Neural progenitor cell (in vitro differentiated cells): ENCODE results near the gene SPTBN4. TPM values are rescaled to one million over a fixed set of nuclear protein-coding genes. Genes with fewer than 3 reads are reported as not detected.

Source experiments
- DNase-seq: peaks from one replicate; pipeline ENCODE4 v3.0.0-alpha.2; 2016; ENCODE audit warnings: low spot score
- H2AFZ ChIP-seq: fragments of 200-600 bp; sonication (generic); replicated peaks from 2 replicates; pipeline ENCODE4 v1.6.1; 2016; ENCODE audit warnings: antibody characterized with exemption
- H3F3A ChIP-seq: fragments of 200-600 bp; sonication (generic); 2 replicates; pipeline ENCODE4 v1.6.1; 2016; ENCODE audit warnings: antibody characterized with exemption, low read depth
- H3K27ac ChIP-seq: fragments of 200-600 bp; sonication (generic); 2 replicates; pipeline ENCODE4 v1.5.1; 2016; ENCODE audit warnings: mild to moderate bottlenecking
- H3K27me3 ChIP-seq: fragments of 200-600 bp; sonication (generic); 2 replicates; pipeline ENCODE4 v1.6.1; 2016; ENCODE audit warnings: mild to moderate bottlenecking, moderate library complexity
- H3K36me3 ChIP-seq: fragments of 200-600 bp; sonication (generic); 2 replicates; pipeline ENCODE4 v1.5.1; 2016
- H3K4me1 ChIP-seq: fragments of 200-600 bp; sonication (generic); 2 replicates; pipeline ENCODE4 v1.6.1; 2016; ENCODE audit warnings: mixed run types
- H3K4me2 ChIP-seq: fragments of 200-600 bp; sonication (generic); 2 replicates; pipeline ENCODE4 v1.6.1; 2016
- H3K4me3 ChIP-seq: fragments of 200-600 bp; sonication (generic); 2 replicates; pipeline ENCODE4 v1.5.1; 2016
- H3K79me2 ChIP-seq: fragments of 200-600 bp; sonication (generic); 2 replicates; pipeline ENCODE4 v1.6.1; 2016; ENCODE audit warnings: low read depth
- H3K9ac ChIP-seq: fragments of 200-600 bp; sonication (generic); 2 replicates; pipeline ENCODE4 v1.6.1; 2016
- H3K9me3 ChIP-seq: fragments of 200-600 bp; sonication (generic); 2 replicates; pipeline ENCODE4 v1.5.1; 2016; ENCODE audit warnings: low read depth
- H4K20me1 ChIP-seq: fragments of 200-600 bp; sonication (generic); 2 replicates; pipeline ENCODE4 v1.6.1; 2016; ENCODE audit warnings: low read depth
- H3K27ac Mint-ChIP-seq: 3 replicates; pipeline ENCODE4 v1.8.0; 2021; ENCODE audit warnings: mixed read lengths
- H3K27me3 Mint-ChIP-seq: 2 replicates; pipeline ENCODE4 v1.8.0; 2022; ENCODE audit warnings: low read depth, mild to moderate bottlenecking, inconsistent platforms, moderate library complexity, mixed read lengths; ENCODE audit not compliant: insufficient read depth
- H3K36me3 Mint-ChIP-seq: 3 replicates; pipeline ENCODE4 v1.8.0; 2021; ENCODE audit warnings: mixed read lengths
- H3K4me1 Mint-ChIP-seq: 3 replicates; pipeline ENCODE4 v1.8.0; 2021; ENCODE audit warnings: mixed read lengths
- H3K4me3 Mint-ChIP-seq: 3 replicates; pipeline ENCODE4 v1.8.0; 2021; ENCODE audit warnings: mild to moderate bottlenecking, moderate library complexity, mixed read lengths
- H3K9me3 Mint-ChIP-seq: 3 replicates; pipeline ENCODE4 v1.8.0; 2020; ENCODE audit warnings: mixed read lengths
- EZH2 ChIP-seq: fragments of 200-600 bp; sonication (generic); IDR thresholded peaks from 2 replicates; pipeline ENCODE4 v1.6.1; 2017; ENCODE audit warnings: antibody characterized with exemption, mild to moderate bottlenecking, moderate library complexity
- EZH2phosphoT487 ChIP-seq: fragments of 200-600 bp; sonication (generic); IDR thresholded peaks from 2 replicates; pipeline ENCODE4 v1.6.1; 2017; ENCODE audit warnings: antibody characterized with exemption
- total RNA-seq: library from RNA; depleted of rRNA; stranded (reverse); fragments of >200 nt; gene quantifications from 2 replicates; pipeline ENCODE4 v1.2.3, GENCODE V29; 2015; ENCODE audit warnings: low replicate concordance
- TF ChIP-seq, protein P1 (sequence below): fragments of 200-600 bp; sonication (generic); IDR thresholded peaks from 2 replicates; pipeline ENCODE4 v1.5.1; 2017; ENCODE audit warnings: antibody characterized with exemption, mild to moderate bottlenecking

Gene SPTBN4
- total RNA-seq, 1 donor from 2014 or later: 2.5 TPM

DNA sequence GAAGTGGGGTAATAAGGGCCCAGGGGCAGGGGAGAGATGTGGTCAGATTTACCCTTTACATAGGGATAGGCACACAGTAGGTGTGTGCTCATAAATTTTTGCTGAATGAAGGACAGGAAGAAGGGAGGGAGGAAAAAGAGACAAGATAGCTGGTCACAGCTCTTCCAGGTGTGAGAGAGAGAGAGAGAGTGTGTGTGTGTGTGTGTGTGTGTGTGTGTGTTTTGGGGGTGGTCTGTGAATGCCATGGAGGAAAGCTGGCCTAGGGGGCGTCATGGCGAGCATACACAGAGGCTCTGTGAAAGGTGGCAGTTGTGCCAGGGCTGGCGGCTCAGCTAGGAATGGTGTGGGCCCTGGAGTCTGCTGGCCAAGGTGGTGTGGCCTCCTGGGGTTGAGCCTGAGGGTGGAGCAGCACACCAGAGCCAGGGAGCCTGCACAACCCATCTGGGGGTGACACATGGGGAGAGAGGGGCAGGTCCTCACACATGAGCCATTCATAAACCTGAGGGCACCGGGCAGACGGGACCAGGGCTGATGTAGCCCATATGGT, 47.7 kb upstream of the SPTBN4 start:
- no peak for DNase-seq
- Histone ChIP-seq H3K36me3 (no peaks in the 10 kb centered on the region), H3K4me2 (no peak overlapping the region), H2AFZ (no peak overlapping the region), H3K27me3 (no peaks in the 10 kb centered on the region), H3K9me3 (no peaks in the 10 kb centered on the region), H3K4me3 (no peak overlapping the region), H3K9ac (no peak overlapping the region), H3K4me1 (peaks cover 16% of the 10 kb centered on the region), H4K20me1 (no peaks in the 10 kb centered on the region), H3K79me2 (peaks cover 6% of the 10 kb centered on the region), H3F3A (peaks cover 26% of the 10 kb centered on the region), H3K27ac (no peak overlapping the region)
- peak overlapping the region; percentile 3 for H3K4me3 Mint-ChIP-seq
- TF ChIP-seq EZH2phosphoT487 (no peak), EZH2 (no peak)
- TF ChIP-seq, protein P1, sequence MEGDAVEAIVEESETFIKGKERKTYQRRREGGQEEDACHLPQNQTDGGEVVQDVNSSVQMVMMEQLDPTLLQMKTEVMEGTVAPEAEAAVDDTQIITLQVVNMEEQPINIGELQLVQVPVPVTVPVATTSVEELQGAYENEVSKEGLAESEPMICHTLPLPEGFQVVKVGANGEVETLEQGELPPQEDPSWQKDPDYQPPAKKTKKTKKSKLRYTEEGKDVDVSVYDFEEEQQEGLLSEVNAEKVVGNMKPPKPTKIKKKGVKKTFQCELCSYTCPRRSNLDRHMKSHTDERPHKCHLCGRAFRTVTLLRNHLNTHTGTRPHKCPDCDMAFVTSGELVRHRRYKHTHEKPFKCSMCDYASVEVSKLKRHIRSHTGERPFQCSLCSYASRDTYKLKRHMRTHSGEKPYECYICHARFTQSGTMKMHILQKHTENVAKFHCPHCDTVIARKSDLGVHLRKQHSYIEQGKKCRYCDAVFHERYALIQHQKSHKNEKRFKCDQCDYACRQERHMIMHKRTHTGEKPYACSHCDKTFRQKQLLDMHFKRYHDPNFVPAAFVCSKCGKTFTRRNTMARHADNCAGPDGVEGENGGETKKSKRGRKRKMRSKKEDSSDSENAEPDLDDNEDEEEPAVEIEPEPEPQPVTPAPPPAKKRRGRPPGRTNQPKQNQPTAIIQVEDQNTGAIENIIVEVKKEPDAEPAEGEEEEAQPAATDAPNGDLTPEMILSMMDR: no peak
- H3K27ac Mint-ChIP-seq: no peak overlapping the region
- no peaks in the 10 kb centered on the region for H3K36me3 Mint-ChIP-seq
- no peaks in the 10 kb centered on the region for H3K9me3 Mint-ChIP-seq
- peaks cover 7% of the 10 kb centered on the region for H3K27me3 Mint-ChIP-seq
- H3K4me1 Mint-ChIP-seq: peaks cover 32% of the 10 kb centered on the region

DNA sequence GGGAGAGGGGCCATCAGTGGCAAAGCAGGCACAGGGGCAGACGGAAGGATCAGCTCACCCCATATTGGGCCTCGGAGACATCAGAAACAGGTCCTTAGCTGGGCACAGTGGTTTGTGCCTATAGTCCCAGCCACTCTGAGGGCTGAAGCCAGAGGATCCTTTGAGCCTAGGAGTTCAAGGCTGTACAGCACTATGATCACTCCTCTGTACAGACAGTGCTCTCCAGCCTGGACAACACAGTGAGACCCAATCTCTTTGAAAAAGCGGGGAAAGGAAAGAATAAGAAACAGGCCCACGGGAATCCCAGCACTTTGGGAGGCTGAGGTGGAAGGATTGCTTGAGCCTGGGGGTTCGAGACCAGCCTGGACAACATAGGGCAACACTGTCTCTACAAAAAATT, 47.0 kb upstream of the SPTBN4 start:
- Histone ChIP-seq H3K4me1 (peaks cover 20% of the 10 kb centered on the region), H3K9ac (no peak overlapping the region), H3K36me3 (no peaks in the 10 kb centered on the region), H3F3A (peaks cover 32% of the 10 kb centered on the region), H2AFZ (no peak overlapping the region), H3K4me3 (no peak overlapping the region), H3K27ac (no peak overlapping the region), H3K9me3 (no peaks in the 10 kb centered on the region), H4K20me1 (no peaks in the 10 kb centered on the region), H3K4me2 (no peak overlapping the region), H3K79me2 (peaks cover 7% of the 10 kb centered on the region), H3K27me3 (no peaks in the 10 kb centered on the region)
- no peaks in the 10 kb centered on the region for H3K9me3 Mint-ChIP-seq
- H3K27me3 Mint-ChIP-seq: peaks cover 7% of the 10 kb centered on the region
- TF ChIP-seq EZH2 (no peak), EZH2phosphoT487 (no peak)
- TF ChIP-seq, protein P1: no peak
- H3K36me3 Mint-ChIP-seq: no peaks in the 10 kb centered on the region
- H3K4me3 Mint-ChIP-seq: peak overlapping the region; percentile 6
- H3K27ac Mint-ChIP-seq: peak overlapping the region; percentile 16
- DNase-seq: no peak
- peaks cover 34% of the 10 kb centered on the region for H3K4me1 Mint-ChIP-seq

DNA sequence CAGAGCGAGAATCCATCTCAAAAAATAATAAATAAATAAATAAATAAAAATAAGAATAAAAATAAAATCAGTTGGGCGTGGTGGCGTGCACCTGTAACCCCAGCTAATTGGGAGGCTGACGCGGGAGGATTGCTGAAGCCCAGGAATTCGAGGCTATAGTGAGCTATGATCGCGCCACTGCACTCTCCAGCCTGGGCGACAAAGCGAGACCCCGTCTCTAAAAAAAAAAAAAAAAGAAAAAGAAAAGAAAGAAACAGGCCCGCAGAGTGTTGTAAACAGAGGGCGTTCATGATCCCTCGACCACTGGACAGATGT, 46.4 kb upstream of the SPTBN4 start:
- no peak for TF ChIP-seq EZH2phosphoT487
- TF ChIP-seq EZH2: no peak
- TF ChIP-seq, protein P1: no peak
- peak overlapping the region; percentile 82 for H2AFZ ChIP-seq
- H3K4me2 ChIP-seq: peak overlapping the region; percentile 89

More for the DNA sequence above, 46.4 kb upstream of the SPTBN4 start:
- Histone ChIP-seq H3K9me3 (no peaks in the 10 kb centered on the region), H3K4me1 (peaks cover 20% of the 10 kb centered on the region), H3F3A (peaks cover 38% of the 10 kb centered on the region), H3K4me3 (peak overlapping the region; percentile 56), H4K20me1 (no peaks in the 10 kb centered on the region), H3K27me3 (no peaks in the 10 kb centered on the region), H3K9ac (no peak overlapping the region), H3K79me2 (peaks cover 7% of the 10 kb centered on the region), H3K27ac (no peak overlapping the region), H3K36me3 (no peaks in the 10 kb centered on the region)
- H3K36me3 Mint-ChIP-seq: no peaks in the 10 kb centered on the region
- H3K9me3 Mint-ChIP-seq: no peaks in the 10 kb centered on the region
- H3K4me1 Mint-ChIP-seq: peaks cover 32% of the 10 kb centered on the region
- peaks cover 7% of the 10 kb centered on the region for H3K27me3 Mint-ChIP-seq
- no peak for DNase-seq
- H3K4me3 Mint-ChIP-seq: peak overlapping the region; percentile 78
- no peak overlapping the region for H3K27ac Mint-ChIP-seq
